ENCODE measurements around the gene CPA4. TPM values are rescaled to one million over a fixed set of nuclear protein-coding genes. Genes with fewer than 3 reads are reported as not detected.

Gene CPA4
- total RNA-seq, 1 donor: 28.2 TPM

DNA sequence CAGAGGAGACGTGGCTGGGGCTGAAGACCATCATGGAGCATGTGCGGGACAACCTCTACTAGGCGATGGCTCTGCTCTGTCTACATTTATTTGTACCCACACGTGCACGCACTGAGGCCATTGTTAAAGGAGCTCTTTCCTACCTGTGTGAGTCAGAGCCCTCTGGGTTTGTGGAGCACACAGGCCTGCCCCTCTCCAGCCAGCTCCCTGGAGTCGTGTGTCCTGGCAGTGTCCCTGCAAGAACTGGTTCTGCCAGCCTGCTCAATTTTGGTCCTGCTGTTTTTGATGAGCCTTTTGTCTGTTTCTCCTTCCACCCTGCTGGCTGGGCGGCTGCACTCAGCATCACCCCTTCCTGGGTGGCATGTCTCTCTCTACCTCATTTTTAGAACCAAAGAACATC, 29.7 kb downstream of the CPA4 start:
- DNase-seq (ENCODE audit: insufficient read length, low spot score, missing footprints): no peak
- no peaks in the 10 kb centered on the region for H3K4me1 ChIP-seq (ENCODE audit: insufficient read depth, low read length)
- no peaks in the 10 kb centered on the region for H3K36me3 ChIP-seq (ENCODE audit: insufficient read depth, low read length)
- H3K4me3 ChIP-seq (ENCODE audit: insufficient read depth, low read length): no peak overlapping the region
- no peaks in the 10 kb centered on the region for H4K20me1 ChIP-seq (ENCODE audit: insufficient read depth, low read length)
- no peak overlapping the region for H3K27ac ChIP-seq (ENCODE audit: low read depth, low read length)
- no peaks in the 10 kb centered on the region for H3K27me3 ChIP-seq (ENCODE audit: insufficient read depth, low read length)
- no peak overlapping the region for H3K4me2 ChIP-seq (ENCODE audit: insufficient read depth, low read length)
- H2AFZ ChIP-seq (ENCODE audit: low read length): no peak overlapping the region
- TF ChIP-seq CTCF (IDR thresholded peaks at IDR 0.05; ENCODE audit: extremely low read depth, low read depth, low read length): no peak
- no peaks in the 10 kb centered on the region for H3K79me2 ChIP-seq (ENCODE audit: insufficient read depth, low read length)
- H3K9me3 ChIP-seq (ENCODE audit: low read depth, low read length): no peaks in the 10 kb centered on the region

- H3K36me3 ChIP-seq (ENCODE audit: insufficient read depth, low read length): no peaks in the 10 kb centered on the region
- no peaks in the 10 kb centered on the region for H4K20me1 ChIP-seq (ENCODE audit: insufficient read depth, low read length)
- no peaks in the 10 kb centered on the region for H3K9me3 ChIP-seq (ENCODE audit: low read depth, low read length)
- no peaks in the 10 kb centered on the region for H3K27me3 ChIP-seq (ENCODE audit: insufficient read depth, low read length)
- H3K4me1 ChIP-seq (ENCODE audit: insufficient read depth, low read length): no peaks in the 10 kb centered on the region
- no peak for DNase-seq (ENCODE audit: insufficient read length, low spot score, missing footprints)
- H2AFZ ChIP-seq (ENCODE audit: low read length): no peak overlapping the region
- no peaks in the 10 kb centered on the region for H3K79me2 ChIP-seq (ENCODE audit: insufficient read depth, low read length)
- H3K4me2 ChIP-seq (ENCODE audit: insufficient read depth, low read length): no peak overlapping the region
- no peak overlapping the region for H3K27ac ChIP-seq (ENCODE audit: low read depth, low read length)
- no peak overlapping the region for H3K4me3 ChIP-seq (ENCODE audit: insufficient read depth, low read length)
- TF ChIP-seq CTCF (IDR thresholded peaks at IDR 0.05; ENCODE audit: extremely low read depth, low read depth, low read length): no peak
Observed at GRCh38 chr7:130324306-130324943, 31.5 kb downstream of the CPA4 start.

DNA sequence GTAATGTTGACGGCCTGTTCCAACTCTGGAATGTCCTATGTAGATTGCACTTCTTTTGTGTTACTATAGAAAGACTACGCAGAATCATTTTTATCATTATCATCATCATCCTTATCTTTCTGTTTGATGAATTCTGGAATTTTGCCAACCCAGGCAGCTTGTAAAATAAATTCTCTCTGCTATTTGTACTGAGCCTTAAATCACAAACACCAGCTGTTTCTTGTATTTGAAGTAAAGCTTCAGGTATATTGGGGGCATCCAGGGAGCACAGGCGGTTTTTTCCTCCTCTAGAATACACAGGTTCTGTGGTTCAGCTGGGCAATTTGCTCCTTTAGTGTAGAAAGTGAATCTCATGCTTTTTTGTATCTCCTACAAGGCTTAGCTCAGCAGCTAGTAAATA, 36.7 kb downstream of the CPA4 start:
- Histone ChIP-seq H4K20me1 (ENCODE audit: insufficient read depth, low read length) (no peaks in the 10 kb centered on the region), H3K36me3 (ENCODE audit: insufficient read depth, low read length) (no peaks in the 10 kb centered on the region), H3K4me1 (ENCODE audit: insufficient read depth, low read length) (peaks cover 3% of the 10 kb centered on the region), H3K27me3 (ENCODE audit: insufficient read depth, low read length) (no peaks in the 10 kb centered on the region), H3K79me2 (ENCODE audit: insufficient read depth, low read length) (no peaks in the 10 kb centered on the region), H3K4me2 (ENCODE audit: insufficient read depth, low read length) (no peak overlapping the region), H3K27ac (ENCODE audit: low read depth, low read length) (no peak overlapping the region), H2AFZ (ENCODE audit: low read length) (no peak overlapping the region), H3K4me3 (ENCODE audit: insufficient read depth, low read length) (no peak overlapping the region), H3K9me3 (ENCODE audit: low read depth, low read length) (no peaks in the 10 kb centered on the region)
- no peak for TF ChIP-seq CTCF (IDR thresholded peaks at IDR 0.05; ENCODE audit: extremely low read depth, low read depth, low read length)
- no peak for DNase-seq (ENCODE audit: insufficient read length, low spot score, missing footprints)

- TF ChIP-seq CTCF (IDR thresholded peaks at IDR 0.05; ENCODE audit: extremely low read depth, low read depth, low read length): no peak
- no peaks in the 10 kb centered on the region for H3K36me3 ChIP-seq (ENCODE audit: insufficient read depth, low read length)
- no peaks in the 10 kb centered on the region for H3K27me3 ChIP-seq (ENCODE audit: insufficient read depth, low read length)
- H3K79me2 ChIP-seq (ENCODE audit: insufficient read depth, low read length): no peaks in the 10 kb centered on the region
- H3K4me3 ChIP-seq (ENCODE audit: insufficient read depth, low read length): no peak overlapping the region
- H3K4me2 ChIP-seq (ENCODE audit: insufficient read depth, low read length): no peak overlapping the region
- H2AFZ ChIP-seq (ENCODE audit: low read length): no peak overlapping the region
- peaks cover 6% of the 10 kb centered on the region for H3K4me1 ChIP-seq (ENCODE audit: insufficient read depth, low read length)
- no peak for DNase-seq (ENCODE audit: insufficient read length, low spot score, missing footprints)
- H3K9me3 ChIP-seq (ENCODE audit: low read depth, low read length): no peaks in the 10 kb centered on the region
- H3K27ac ChIP-seq (ENCODE audit: low read depth, low read length): no peak overlapping the region
- H4K20me1 ChIP-seq (ENCODE audit: insufficient read depth, low read length): no peaks in the 10 kb centered on the region
Observed at GRCh38 chr7:130332259-130333053, 39.5 kb downstream of the CPA4 start.
